ENCODE results near the gene FNIP2. TPM values are rescaled to one million over a fixed set of nuclear protein-coding genes. Genes with fewer than 3 reads are reported as not detected.

FNIP2 gene
- total RNA-seq, 1 donor from 2014 or later, result 25.3 TPM

DNA sequence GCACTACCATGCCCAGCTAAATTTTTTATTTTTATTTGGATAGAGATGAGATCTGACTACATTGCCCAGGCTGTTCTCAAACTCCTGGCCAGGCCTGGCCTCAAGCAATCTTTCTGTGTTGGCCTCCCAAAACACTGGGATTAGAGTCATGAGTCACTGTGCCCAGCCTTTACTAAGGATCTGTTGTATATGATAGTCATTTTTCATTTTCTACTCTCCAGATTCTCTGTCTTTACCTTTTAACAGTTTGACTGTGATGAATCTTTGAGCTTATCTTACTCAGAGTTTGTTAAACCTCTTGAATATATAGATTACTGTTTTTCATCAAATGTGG is 161.8 kb downstream of the FNIP2 start:
- DNase-seq (ENCODE audit: extremely low spot score in 2 of 2), result no peak
- no peak for TF ChIP-seq POLR2AphosphoS5 (IDR thresholded peaks at IDR 0.05; ENCODE audit: insufficient read depth in 1 of 2, low read depth in 1 of 2)
- TF ChIP-seq, protein P1, sequence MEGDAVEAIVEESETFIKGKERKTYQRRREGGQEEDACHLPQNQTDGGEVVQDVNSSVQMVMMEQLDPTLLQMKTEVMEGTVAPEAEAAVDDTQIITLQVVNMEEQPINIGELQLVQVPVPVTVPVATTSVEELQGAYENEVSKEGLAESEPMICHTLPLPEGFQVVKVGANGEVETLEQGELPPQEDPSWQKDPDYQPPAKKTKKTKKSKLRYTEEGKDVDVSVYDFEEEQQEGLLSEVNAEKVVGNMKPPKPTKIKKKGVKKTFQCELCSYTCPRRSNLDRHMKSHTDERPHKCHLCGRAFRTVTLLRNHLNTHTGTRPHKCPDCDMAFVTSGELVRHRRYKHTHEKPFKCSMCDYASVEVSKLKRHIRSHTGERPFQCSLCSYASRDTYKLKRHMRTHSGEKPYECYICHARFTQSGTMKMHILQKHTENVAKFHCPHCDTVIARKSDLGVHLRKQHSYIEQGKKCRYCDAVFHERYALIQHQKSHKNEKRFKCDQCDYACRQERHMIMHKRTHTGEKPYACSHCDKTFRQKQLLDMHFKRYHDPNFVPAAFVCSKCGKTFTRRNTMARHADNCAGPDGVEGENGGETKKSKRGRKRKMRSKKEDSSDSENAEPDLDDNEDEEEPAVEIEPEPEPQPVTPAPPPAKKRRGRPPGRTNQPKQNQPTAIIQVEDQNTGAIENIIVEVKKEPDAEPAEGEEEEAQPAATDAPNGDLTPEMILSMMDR (IDR thresholded peaks at IDR 0.05), result no peak
- no peak for TF ChIP-seq POLR2A (IDR thresholded peaks at IDR 0.05)
- no peak overlapping the region for H3K4me3 ChIP-seq
- no peaks in the 10 kb centered on the region for H3K4me1 ChIP-seq
- no peaks in the 10 kb centered on the region for H3K36me3 ChIP-seq
- H3K27ac ChIP-seq, result no peak overlapping the region
- intact Hi-C loops (cut with DNase I), result no loop called here
- no peaks in the 10 kb centered on the region for H3K9me3 ChIP-seq
- H3K27me3 ChIP-seq, result no peaks in the 10 kb centered on the region

DNA sequence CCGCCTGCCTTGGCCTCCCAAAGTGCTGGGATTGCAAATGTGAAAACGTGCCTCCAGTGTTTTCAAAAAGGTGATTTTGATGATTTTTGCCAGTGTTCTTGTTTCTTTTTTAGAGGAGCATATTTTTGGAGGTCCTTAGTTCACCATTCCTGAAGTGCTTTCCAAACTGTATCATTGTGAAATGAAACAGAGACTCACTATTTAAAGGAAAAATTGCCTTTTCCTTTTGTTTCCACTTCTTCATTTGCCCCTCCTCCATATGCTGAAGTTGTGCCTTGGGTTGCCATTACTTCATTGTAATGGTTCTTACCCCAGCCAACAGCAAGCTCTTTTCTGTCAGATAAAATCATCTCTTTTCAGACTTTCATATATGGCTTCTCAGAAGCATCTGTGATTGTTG is 164.4 kb downstream of the FNIP2 start:
- Histone ChIP-seq H3K27me3 (no peaks in the 10 kb centered on the region), H3K9me3 (no peaks in the 10 kb centered on the region), H3K4me3 (no peak overlapping the region), H3K36me3 (no peaks in the 10 kb centered on the region), H3K27ac (no peak overlapping the region), H3K4me1 (no peaks in the 10 kb centered on the region)
- TF ChIP-seq, protein P1 (IDR thresholded peaks at IDR 0.05), result no peak
- TF ChIP-seq POLR2A (IDR thresholded peaks at IDR 0.05) (no peak), POLR2AphosphoS5 (IDR thresholded peaks at IDR 0.05; ENCODE audit: insufficient read depth in 1 of 2, low read depth in 1 of 2) (no peak)
- intact Hi-C loops (cut with DNase I), result no loop called here
- no peak for DNase-seq (ENCODE audit: extremely low spot score in 2 of 2)

DNA sequence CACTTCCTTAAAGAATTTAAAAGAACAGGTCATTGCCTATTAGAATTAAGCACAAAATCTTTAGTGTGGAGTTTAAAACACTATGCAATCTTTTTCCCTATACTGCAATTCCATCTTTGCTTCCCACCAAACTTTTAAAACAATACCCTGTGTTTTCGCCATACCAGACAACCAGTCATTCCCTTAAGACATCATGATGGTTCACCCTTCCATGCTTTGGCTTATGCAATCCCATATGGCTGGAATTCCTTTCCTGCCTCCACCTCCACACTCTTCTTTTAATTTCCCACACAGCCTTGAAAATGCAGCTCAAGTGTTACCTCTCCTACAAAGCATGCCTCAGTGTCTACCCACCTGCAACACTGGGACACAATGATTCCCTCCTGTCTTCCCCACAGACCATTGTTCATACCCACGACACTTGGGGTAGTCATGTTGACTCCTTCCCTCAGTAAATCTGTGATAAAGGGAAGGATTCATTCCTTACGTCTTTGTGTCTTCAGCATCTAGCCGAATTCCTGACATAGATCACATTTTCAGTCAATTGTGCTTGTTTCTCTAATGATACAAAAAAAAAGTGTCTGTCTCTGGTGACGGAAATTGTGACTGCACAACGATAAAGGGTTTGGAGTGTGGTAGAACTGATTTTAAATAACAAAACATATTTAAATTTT is 166.3 kb downstream of the FNIP2 start:
- H3K36me3 ChIP-seq, result no peaks in the 10 kb centered on the region
- H3K27ac ChIP-seq, result no peak overlapping the region
- DNase-seq (ENCODE audit: extremely low spot score in 2 of 2), result no peak
- no peak overlapping the region for H3K4me3 ChIP-seq
- no peaks in the 10 kb centered on the region for H3K9me3 ChIP-seq
- H3K27me3 ChIP-seq, result no peaks in the 10 kb centered on the region
- intact Hi-C loops (cut with DNase I), result no loop called here
- H3K4me1 ChIP-seq, result no peaks in the 10 kb centered on the region
- TF ChIP-seq, protein P1 (IDR thresholded peaks at IDR 0.05), result no peak
- TF ChIP-seq POLR2AphosphoS5 (IDR thresholded peaks at IDR 0.05; ENCODE audit: insufficient read depth in 1 of 2, low read depth in 1 of 2) (no peak), POLR2A (IDR thresholded peaks at IDR 0.05) (no peak)

DNA sequence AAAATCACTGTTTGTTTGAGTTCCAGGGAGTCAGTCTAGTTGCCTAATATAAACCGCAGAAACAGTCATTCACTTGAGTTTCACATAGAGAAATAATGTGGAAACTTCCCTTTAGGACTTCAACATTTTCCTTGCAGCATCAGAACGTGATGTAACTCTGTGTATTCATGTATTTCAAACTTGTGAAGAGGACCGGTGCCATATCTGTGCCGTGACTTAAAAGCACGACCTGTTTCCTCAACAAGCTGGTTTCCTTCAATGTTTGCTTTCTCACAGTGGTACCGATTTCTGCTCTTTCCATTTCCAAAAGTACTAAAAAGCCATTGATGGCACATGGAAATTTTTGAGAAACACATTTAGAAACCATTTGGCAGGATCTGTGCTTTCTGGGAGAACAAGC is 167.4 kb downstream of the FNIP2 start:
- DNase-seq (ENCODE audit: extremely low spot score in 2 of 2), result no peak
- intact Hi-C loops (cut with DNase I), result no loop called here
- H3K27me3 ChIP-seq, result no peaks in the 10 kb centered on the region
- H3K4me3 ChIP-seq, result no peak overlapping the region
- no peaks in the 10 kb centered on the region for H3K4me1 ChIP-seq
- H3K9me3 ChIP-seq, result no peaks in the 10 kb centered on the region
- no peak overlapping the region for H3K27ac ChIP-seq
- TF ChIP-seq POLR2AphosphoS5 (IDR thresholded peaks at IDR 0.05; ENCODE audit: insufficient read depth in 1 of 2, low read depth in 1 of 2), result no peak
- TF ChIP-seq, protein P1 (IDR thresholded peaks at IDR 0.05), result no peak
- TF ChIP-seq POLR2A (IDR thresholded peaks at IDR 0.05), result no peak
- no peaks in the 10 kb centered on the region for H3K36me3 ChIP-seq

DNA sequence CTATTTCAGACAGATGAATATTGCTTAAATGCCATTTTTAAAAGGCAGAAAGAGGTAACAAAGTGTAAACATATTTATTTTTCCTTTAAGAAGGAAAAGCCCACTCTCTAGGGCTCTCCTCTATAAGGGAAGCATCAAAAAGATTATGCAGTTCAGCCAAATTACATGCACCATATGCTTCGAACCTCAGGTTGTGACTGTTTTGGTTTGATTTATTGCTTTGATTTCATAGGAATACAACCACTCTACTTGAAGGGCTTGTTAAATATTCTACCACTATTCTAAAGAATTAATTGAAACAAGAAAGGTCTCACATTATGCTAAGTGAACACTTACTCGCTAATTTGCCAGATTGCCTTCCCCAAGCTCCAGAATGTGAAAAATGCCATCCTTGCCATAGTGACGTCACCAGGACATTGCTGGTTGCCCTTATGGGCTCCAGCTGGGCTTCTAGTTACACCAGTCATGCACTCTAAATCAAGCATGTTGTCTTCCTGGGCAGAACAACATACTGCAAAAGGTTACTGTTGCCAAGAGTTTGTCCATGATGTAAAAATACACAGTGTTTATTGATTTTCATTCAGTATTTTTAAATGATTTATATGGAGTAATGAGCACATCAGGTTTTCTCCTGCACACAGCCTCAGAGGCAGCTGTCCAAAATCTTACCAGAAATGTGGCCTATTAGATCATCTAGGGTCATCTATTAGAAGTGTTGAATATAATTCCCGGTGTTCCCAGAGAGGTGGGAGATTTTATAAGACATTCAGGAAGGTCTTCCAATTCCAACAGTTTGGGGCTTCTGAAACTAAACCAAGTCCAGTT is 169.6 kb downstream of the FNIP2 start:
- no peak for DNase-seq (ENCODE audit: extremely low spot score in 2 of 2)
- Histone ChIP-seq H3K4me1 (no peaks in the 10 kb centered on the region), H3K27me3 (no peaks in the 10 kb centered on the region), H3K9me3 (no peaks in the 10 kb centered on the region), H3K4me3 (no peak overlapping the region), H3K36me3 (no peaks in the 10 kb centered on the region), H3K27ac (no peak overlapping the region)
- intact Hi-C loops (cut with DNase I), result no loop called here
- TF ChIP-seq POLR2AphosphoS5 (IDR thresholded peaks at IDR 0.05; ENCODE audit: insufficient read depth in 1 of 2, low read depth in 1 of 2), result no peak
- TF ChIP-seq, protein P1 (IDR thresholded peaks at IDR 0.05), result no peak
- no peak for TF ChIP-seq POLR2A (IDR thresholded peaks at IDR 0.05)

Measured in vagina (tissue), 2 donors.